Thoracic aorta (tissue), 2 donors: Measurements from ENCODE around the gene B4GALT5. TPM values are rescaled to one million over a fixed set of nuclear protein-coding genes. Genes with fewer than 3 reads are reported as not detected.

Source experiments
- ATAC-seq: fragments of 150-250 bp; one replicate; pipeline ENCODE4 v1.8.0; 2017; ENCODE audit warnings: low read depth; ENCODE audit not compliant: insufficient number of reproducible peaks, low FRiP score
- DNase-seq: peaks from one replicate; pipeline ENCODE4 v3.0.0-alpha.2; 2020; ENCODE audit warnings: low spot score
- H3K27ac ChIP-seq, 2 donors: fragments of 200-600 bp; sonication (generic); 1 replicate in 1 of 2; 2 replicates in 1 of 2; pipeline ENCODE4 v1.5.1; 2016; ENCODE audit warnings: mild to moderate bottlenecking in 2 of 2, moderate library complexity in 2 of 2
- H3K27me3 ChIP-seq: fragments of 200-600 bp; sonication (generic); replicated peaks from 2 replicates; pipeline ENCODE4 v1.6.0; 2016; ENCODE audit warnings: mild to moderate bottlenecking; ENCODE audit not compliant: insufficient read depth
- H3K36me3 ChIP-seq: fragments of 200-600 bp; sonication (generic); one replicate; pipeline ENCODE4 v1.5.1; 2016
- H3K4me1 ChIP-seq, 2 donors: fragments of 200-600 bp; sonication (generic); 1 replicate in 1 of 2; 2 replicates in 1 of 2; pipeline versions ENCODE4 v1.5.1 to v1.6.0; 2016; ENCODE audit warnings: low read depth in 2 of 2, mild to moderate bottlenecking in 1 of 2; ENCODE audit not compliant: control insufficient read depth in 1 of 2
- H3K4me3 ChIP-seq: fragments of 200-600 bp; sonication (generic); 2 replicates; pipeline ENCODE4 v1.5.1; 2016; ENCODE audit warnings: mild to moderate bottlenecking
- H3K9me3 ChIP-seq: fragments of 200-600 bp; sonication (generic); 2 replicates; pipeline ENCODE4 v1.5.1; 2016
- total RNA-seq, 2 donors: library from RNA; depleted of rRNA; stranded (reverse); fragments of >200 nt; gene quantifications; one replicate each; pipeline versions ENCODE4 v1.1.0 to v1.2.3, GENCODE V29; 2016
- TF ChIP-seq, protein P1 (sequence below): fragments of 200-600 bp; sonication (generic); IDR thresholded peaks from one replicate; pipeline ENCODE4 v1.5.1; 2019; ENCODE audit warnings: antibody characterized with exemption

Gene B4GALT5
- total RNA-seq, 2 donors from 2014 or later = 15.7 to 45.3 TPM

GRCh38 chr20:49597825-49598395, 115.8 kb downstream of the B4GALT5 start:
- ATAC-seq (no peak), DNase-seq (no peak)
- TF ChIP-seq, protein P1, sequence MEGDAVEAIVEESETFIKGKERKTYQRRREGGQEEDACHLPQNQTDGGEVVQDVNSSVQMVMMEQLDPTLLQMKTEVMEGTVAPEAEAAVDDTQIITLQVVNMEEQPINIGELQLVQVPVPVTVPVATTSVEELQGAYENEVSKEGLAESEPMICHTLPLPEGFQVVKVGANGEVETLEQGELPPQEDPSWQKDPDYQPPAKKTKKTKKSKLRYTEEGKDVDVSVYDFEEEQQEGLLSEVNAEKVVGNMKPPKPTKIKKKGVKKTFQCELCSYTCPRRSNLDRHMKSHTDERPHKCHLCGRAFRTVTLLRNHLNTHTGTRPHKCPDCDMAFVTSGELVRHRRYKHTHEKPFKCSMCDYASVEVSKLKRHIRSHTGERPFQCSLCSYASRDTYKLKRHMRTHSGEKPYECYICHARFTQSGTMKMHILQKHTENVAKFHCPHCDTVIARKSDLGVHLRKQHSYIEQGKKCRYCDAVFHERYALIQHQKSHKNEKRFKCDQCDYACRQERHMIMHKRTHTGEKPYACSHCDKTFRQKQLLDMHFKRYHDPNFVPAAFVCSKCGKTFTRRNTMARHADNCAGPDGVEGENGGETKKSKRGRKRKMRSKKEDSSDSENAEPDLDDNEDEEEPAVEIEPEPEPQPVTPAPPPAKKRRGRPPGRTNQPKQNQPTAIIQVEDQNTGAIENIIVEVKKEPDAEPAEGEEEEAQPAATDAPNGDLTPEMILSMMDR = no peak
- H3K9me3 ChIP-seq = no peaks in the 10 kb centered on the region
- H3K36me3 ChIP-seq = no peaks in the 10 kb centered on the region
- peaks cover 10 to 42% of the 10 kb centered on the region in 2 donors for H3K4me1 ChIP-seq
- H3K27me3 ChIP-seq = no peaks in the 10 kb centered on the region
- no peak overlapping the region for H3K4me3 ChIP-seq
- H3K27ac ChIP-seq = no peak overlapping the region

GRCh38 chr20:49595811-49596561, 117.7 kb downstream of the B4GALT5 start:
- Histone ChIP-seq H3K27ac (peak overlapping the region; percentile 91 to 94), H3K27me3 (no peaks in the 10 kb centered on the region), H3K9me3 (no peaks in the 10 kb centered on the region), H3K4me3 (no peak overlapping the region), H3K4me1 (peaks cover 13 to 52% of the 10 kb centered on the region in 2 donors), H3K36me3 (no peaks in the 10 kb centered on the region)
- ATAC-seq = peak; percentile 19
- DNase-seq = no peak
- TF ChIP-seq, protein P1 = no peak

GRCh38 chr20:49595346-49595745, 118.3 kb downstream of the B4GALT5 start:
- no peak for ATAC-seq
- no peaks in the 10 kb centered on the region for H3K27me3 ChIP-seq
- H3K4me3 ChIP-seq = no peak overlapping the region
- TF ChIP-seq, protein P1 = no peak
- H3K27ac ChIP-seq = peak overlapping the region; percentile 91 to 94
- no peaks in the 10 kb centered on the region for H3K9me3 ChIP-seq
- H3K4me1 ChIP-seq = peaks cover 14 to 58% of the 10 kb centered on the region in 2 donors
- no peaks in the 10 kb centered on the region for H3K36me3 ChIP-seq
- DNase-seq = no peak

- ATAC-seq (no peak), DNase-seq (no peak)
- no peaks in the 10 kb centered on the region for H3K36me3 ChIP-seq
- H3K27me3 ChIP-seq = no peaks in the 10 kb centered on the region
- H3K4me1 ChIP-seq = peaks cover 14 to 62% of the 10 kb centered on the region in 2 donors
- TF ChIP-seq, protein P1 = no peak
- peak overlapping the region; percentile 91 to 94 for H3K27ac ChIP-seq
- no peak overlapping the region for H3K4me3 ChIP-seq
- H3K9me3 ChIP-seq = no peaks in the 10 kb centered on the region
Measured at GRCh38 chr20:49594931-49595315, 118.8 kb downstream of the B4GALT5 start.

DNA sequence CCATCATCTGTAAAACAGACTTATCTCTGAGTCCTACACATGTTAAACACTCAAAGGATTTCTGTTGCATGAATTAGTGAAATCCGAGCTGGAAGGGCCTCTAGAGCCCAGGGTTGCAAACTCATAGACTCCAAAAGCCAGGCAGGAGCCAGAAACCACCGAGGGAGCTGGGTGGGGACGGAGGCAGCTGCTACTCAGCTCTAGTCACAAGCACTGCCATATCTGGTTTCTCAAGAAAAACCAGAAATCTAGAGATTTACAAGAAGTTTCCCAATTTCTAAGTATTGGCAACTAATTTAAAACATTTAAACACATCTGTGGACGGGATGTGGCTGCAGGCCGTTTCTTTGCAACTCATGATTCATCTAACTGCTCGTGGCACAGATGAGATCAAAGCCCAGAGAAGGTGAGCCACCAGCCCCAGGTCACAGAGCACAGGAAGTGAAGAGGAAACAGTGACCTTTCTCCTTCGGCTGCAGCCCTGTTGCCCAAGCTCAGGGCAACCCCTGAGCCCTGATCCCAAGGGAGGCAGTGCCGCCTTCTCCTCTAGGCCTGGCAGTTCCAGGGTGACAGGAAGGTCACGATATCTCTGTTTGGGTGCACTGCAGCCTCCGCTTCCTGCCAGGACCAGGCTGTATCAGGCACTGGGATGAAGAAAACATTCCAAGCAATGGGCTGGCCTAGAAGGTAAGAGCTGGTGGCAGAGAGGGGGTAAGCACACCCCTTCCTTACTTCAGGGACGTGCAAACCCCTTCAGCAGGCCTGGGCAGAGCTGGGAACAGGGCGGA, 119.3 kb downstream of the B4GALT5 start:
- H3K9me3 ChIP-seq = no peaks in the 10 kb centered on the region
- H3K36me3 ChIP-seq = no peaks in the 10 kb centered on the region
- H3K27me3 ChIP-seq = no peaks in the 10 kb centered on the region
- H3K4me3 ChIP-seq = no peak overlapping the region
- TF ChIP-seq, protein P1 = no peak
- DNase-seq (no peak), ATAC-seq (no peak)
- H3K27ac ChIP-seq = peak overlapping the region; percentile 91 to 94
- peaks cover 14 to 68% of the 10 kb centered on the region in 2 donors for H3K4me1 ChIP-seq
